A549 (cell line): ENCODE data around the gene SPOCK2.

ENCODE experiments used
- CBX2 ChIP-seq: fragments of 200-600 bp; sonication (generic); IDR thresholded peaks from 2 replicates; pipeline ENCODE4 v1.6.1; 2016; ENCODE audit warnings: low read depth, mild to moderate bottlenecking, borderline replicate concordance
- MYC ChIP-seq: IDR thresholded peaks from 2 replicates; pipeline ENCODE4 v1.6.1; 2012; ENCODE audit warnings: mild to moderate bottlenecking, inconsistent platforms, low read length, improper control_type of control experiment, borderline replicate concordance
- SMC3 ChIP-seq: fragments of >200 bp; sonication (Bioruptor Twin); formaldehyde crosslinking; IDR thresholded peaks from 3 replicates; pipeline ENCODE4 v1.6.1; 2018; ENCODE audit warnings: inconsistent platforms
- ZFP36 ChIP-seq: fragments of 450-650 bp; IDR thresholded peaks from 2 replicates; pipeline ENCODE4 v1.6.1; 2014; ENCODE audit warnings: borderline replicate concordance; ENCODE audit not compliant: partially characterized antibody
- TF ChIP-seq, protein P1 (sequence below): fragments of >200 bp; sonication (Bioruptor Twin); formaldehyde crosslinking; IDR thresholded peaks from 3 replicates; pipeline ENCODE4 v1.5.1; 2016

DNA sequence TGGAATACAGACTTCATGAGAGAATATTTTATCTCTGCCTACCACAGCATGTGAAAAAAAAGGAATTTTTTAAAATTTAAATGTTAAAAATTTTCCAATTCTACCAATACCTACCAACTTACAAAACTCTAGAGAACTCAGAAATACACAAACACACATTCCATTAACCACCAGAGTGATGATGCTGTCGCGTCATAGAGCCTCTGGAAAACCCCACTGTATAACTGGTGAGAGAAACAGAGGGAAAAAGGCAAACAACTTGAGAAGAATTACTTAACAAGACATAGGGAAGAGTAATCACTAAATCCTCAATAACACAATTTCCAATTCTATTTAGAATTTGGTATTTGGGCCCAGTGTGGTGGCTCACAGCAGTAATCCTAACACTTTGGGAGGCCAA is 6.2 kb upstream of the SPOCK2 start:
- no peak for TF ChIP-seq MYC
- TF ChIP-seq, protein P1, sequence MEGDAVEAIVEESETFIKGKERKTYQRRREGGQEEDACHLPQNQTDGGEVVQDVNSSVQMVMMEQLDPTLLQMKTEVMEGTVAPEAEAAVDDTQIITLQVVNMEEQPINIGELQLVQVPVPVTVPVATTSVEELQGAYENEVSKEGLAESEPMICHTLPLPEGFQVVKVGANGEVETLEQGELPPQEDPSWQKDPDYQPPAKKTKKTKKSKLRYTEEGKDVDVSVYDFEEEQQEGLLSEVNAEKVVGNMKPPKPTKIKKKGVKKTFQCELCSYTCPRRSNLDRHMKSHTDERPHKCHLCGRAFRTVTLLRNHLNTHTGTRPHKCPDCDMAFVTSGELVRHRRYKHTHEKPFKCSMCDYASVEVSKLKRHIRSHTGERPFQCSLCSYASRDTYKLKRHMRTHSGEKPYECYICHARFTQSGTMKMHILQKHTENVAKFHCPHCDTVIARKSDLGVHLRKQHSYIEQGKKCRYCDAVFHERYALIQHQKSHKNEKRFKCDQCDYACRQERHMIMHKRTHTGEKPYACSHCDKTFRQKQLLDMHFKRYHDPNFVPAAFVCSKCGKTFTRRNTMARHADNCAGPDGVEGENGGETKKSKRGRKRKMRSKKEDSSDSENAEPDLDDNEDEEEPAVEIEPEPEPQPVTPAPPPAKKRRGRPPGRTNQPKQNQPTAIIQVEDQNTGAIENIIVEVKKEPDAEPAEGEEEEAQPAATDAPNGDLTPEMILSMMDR, result no peak
- no peak for TF ChIP-seq ZFP36
- TF ChIP-seq SMC3, result no peak
- no peak for TF ChIP-seq CBX2
